ENCODE measurements around the gene DBP.

DNA sequence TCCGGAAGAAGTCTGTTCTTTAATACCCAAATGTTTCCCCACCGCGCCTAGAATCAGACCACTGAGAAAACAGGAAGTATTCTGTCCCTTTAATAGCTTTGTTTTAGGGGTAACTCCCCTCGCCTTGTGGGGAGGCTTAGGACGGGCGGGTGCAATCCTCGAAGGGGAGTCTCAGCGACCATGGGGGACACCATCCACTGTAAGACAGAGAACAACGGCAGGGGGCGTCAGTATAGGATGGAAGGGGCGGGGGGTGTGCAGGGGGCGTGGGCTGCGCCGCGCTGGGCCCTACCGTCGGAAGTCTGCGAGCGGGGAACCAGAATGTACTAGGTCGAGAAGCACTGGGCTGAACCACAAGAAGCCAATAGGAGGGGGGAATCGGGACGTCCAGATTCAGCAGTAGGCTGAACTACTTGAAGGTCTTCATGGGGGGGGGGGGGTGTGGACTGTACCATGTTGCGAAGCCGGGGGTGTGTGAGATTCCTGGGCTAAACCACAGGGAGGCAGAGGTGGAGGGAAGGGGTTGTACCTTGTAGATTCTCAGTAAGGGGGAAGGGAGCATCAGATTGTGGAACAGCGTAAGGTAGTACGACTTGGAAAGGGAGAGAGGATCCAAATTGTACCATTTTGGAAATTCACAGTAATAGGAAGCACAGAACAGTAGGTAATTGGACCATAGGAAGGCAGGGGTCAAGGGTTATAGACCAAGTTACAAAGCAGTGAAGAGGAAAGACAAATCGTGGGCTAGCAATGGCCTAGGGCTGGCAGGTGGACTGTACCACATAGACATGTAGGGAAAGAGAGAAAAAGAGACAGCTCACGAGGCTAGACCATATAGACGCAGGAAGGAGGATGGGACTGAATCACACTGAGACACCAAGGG is 1.0 kb upstream of the DBP start:
- TF ChIP-seq, protein P1, sequence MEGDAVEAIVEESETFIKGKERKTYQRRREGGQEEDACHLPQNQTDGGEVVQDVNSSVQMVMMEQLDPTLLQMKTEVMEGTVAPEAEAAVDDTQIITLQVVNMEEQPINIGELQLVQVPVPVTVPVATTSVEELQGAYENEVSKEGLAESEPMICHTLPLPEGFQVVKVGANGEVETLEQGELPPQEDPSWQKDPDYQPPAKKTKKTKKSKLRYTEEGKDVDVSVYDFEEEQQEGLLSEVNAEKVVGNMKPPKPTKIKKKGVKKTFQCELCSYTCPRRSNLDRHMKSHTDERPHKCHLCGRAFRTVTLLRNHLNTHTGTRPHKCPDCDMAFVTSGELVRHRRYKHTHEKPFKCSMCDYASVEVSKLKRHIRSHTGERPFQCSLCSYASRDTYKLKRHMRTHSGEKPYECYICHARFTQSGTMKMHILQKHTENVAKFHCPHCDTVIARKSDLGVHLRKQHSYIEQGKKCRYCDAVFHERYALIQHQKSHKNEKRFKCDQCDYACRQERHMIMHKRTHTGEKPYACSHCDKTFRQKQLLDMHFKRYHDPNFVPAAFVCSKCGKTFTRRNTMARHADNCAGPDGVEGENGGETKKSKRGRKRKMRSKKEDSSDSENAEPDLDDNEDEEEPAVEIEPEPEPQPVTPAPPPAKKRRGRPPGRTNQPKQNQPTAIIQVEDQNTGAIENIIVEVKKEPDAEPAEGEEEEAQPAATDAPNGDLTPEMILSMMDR (IDR thresholded peaks at IDR 0.05; ENCODE audit: low read depth, low read length) = peak; percentile 34
- no peak for TF ChIP-seq EZH2phosphoT487 (IDR thresholded peaks at IDR 0.05; ENCODE audit: low read depth)
